HCT116 (cell line): ENCODE data around the gene MPP7. TPM values are rescaled to one million over a fixed set of nuclear protein-coding genes. Genes with fewer than 3 reads are reported as not detected.

Experiments
- ATAC-seq: fragments of 200-7000 bp; cut with Tn5 transposase; 2 replicates; pipeline ENCODE4 v1.9.1; 2020; ENCODE audit warnings: mild to moderate bottlenecking, moderate library complexity
- BruUV-seq: library from RNA; stranded (reverse); fragments of 400-500 nt; replicated peaks from 2 replicates; lab custom pipeline; 2021; lab: Mats Ljungman, UMichigan
- CTCF ChIA-PET: fragments of 300-600 bp; sonication (Branson Sonifier 250); formaldehyde crosslinking; loops from one replicate; lab custom pipeline; 2021; ENCODE audit warnings: antibody characterized with exemption; lab: Charles Lee
- POLR2A ChIA-PET: fragments of 300-600, 350-600 bp; sonication (Branson Sonifier 250); formaldehyde crosslinking; loops from one replicate; lab custom pipeline; 2021; ENCODE audit warnings: antibody characterized with exemption; lab: Charles Lee
- RAD21 ChIA-PET, 2 experiments: fragments of 300-600 bp; sonication (Branson Sonifier 250); formaldehyde crosslinking; loops; one replicate each; lab custom pipeline; 2023; ENCODE audit warnings: low total read pairs in 2 of 2; ENCODE audit not compliant: uncharacterized antibody in 2 of 2, unreplicated experiment in 2 of 2, low non-redundant PET in 1 of 2; lab: Charles Lee
- DNase-seq: peaks from one replicate; pipeline ENCODE4 v3.0.0-alpha.2; 2010; ENCODE audit warnings: low read depth, low spot score
- H2AFZ ChIP-seq: fragments of 200-600 bp; shearing (Covaris generic), sonication (generic); 2 replicates; pipeline ENCODE4 v1.6.1; 2017; ENCODE audit warnings: low read depth, mixed run types, mixed read lengths, antibody characterized with exemption, low read length; ENCODE audit not compliant: poor library complexity, severe bottlenecking
- H3K27ac ChIP-seq: 2 replicates; pipeline ENCODE4 v1.5.1; 2012; ENCODE audit warnings: low read depth, low read length
- H3K27me3 ChIP-seq: fragments of 200-600 bp; sonication (generic); 2 replicates; pipeline ENCODE4 v1.6.1; 2016; ENCODE audit warnings: mixed run types, low read length, mixed read lengths; ENCODE audit not compliant: insufficient read depth
- H3K36me3 ChIP-seq, 2 experiments: fragments of 200-500 bp in 1 of 2; fragments of 200-600 bp in 1 of 2; sonication (Bioruptor generic) in 1 of 2; sonication (generic) in 1 of 2; 2 replicates each; pipeline versions ENCODE4 v1.5.1 to v1.6.1; 2014 to 2016; ENCODE audit warnings: low read length in 2 of 2, inconsistent platforms in 1 of 2, mixed read lengths in 1 of 2, mixed run types in 1 of 2; ENCODE audit not compliant: insufficient read depth in 2 of 2, control insufficient read depth in 1 of 2
- H3K4me1 ChIP-seq, 2 experiments: fragments of 200-600 bp in 1 of 2; sonication (generic) in 1 of 2; 2 replicates each; pipeline versions ENCODE4 v1.5.1 to v1.6.1; 2012 to 2017; ENCODE audit warnings: low read length in 2 of 2, inconsistent platforms in 1 of 2, mild to moderate bottlenecking in 1 of 2, mixed read lengths in 1 of 2, mixed run types in 1 of 2, moderate library complexity in 1 of 2; ENCODE audit not compliant: insufficient read depth in 2 of 2, control insufficient read depth in 1 of 2
- H3K4me2 ChIP-seq: fragments of 200-600 bp; sonication (generic); 2 replicates; pipeline ENCODE4 v1.6.1; 2017; ENCODE audit warnings: mixed run types, low read length, mixed read lengths
- H3K4me3 ChIP-seq, 2 experiments: fragments of 200-600 bp in 1 of 2; sonication (generic) in 1 of 2; replicated peaks in 1 of 2; 2 replicates each; pipeline ENCODE4 v1.5.1; 2011 to 2016; ENCODE audit warnings: low read length in 2 of 2, control low read depth in 1 of 2, low read depth in 1 of 2, mild to moderate bottlenecking in 1 of 2, mixed read lengths in 1 of 2, mixed run types in 1 of 2
- H3K79me2 ChIP-seq: fragments of 200-600 bp; sonication (generic); 2 replicates; pipeline ENCODE4 v1.6.1; 2017; ENCODE audit warnings: mild to moderate bottlenecking, mixed run types, low read length, moderate library complexity, mixed read lengths; ENCODE audit not compliant: insufficient read depth
- H3K9ac ChIP-seq: fragments of 200-600 bp; sonication (generic); 2 replicates; pipeline ENCODE4 v1.6.1; 2016; ENCODE audit warnings: low read length, mixed read lengths
- H3K9me2 ChIP-seq: fragments of 200-600 bp; sonication (generic), shearing (Covaris generic); 2 replicates; pipeline ENCODE4 v1.6.1; 2017; ENCODE audit warnings: mixed run types, mild to moderate bottlenecking, moderate library complexity; ENCODE audit not compliant: insufficient read depth
- H3K9me3 ChIP-seq, 2 experiments: fragments of 200-500 bp in 1 of 2; fragments of 200-600 bp in 1 of 2; sonication (Bioruptor generic) in 1 of 2; sonication (generic) in 1 of 2; 2 replicates each; pipeline ENCODE4 v1.6.1; 2014 to 2017; ENCODE audit warnings: low read length in 2 of 2, mixed read lengths in 2 of 2, inconsistent platforms in 1 of 2, low read depth in 1 of 2, mild to moderate bottlenecking in 1 of 2, mixed run types in 1 of 2, moderate library complexity in 1 of 2; ENCODE audit not compliant: control insufficient read depth in 1 of 2, insufficient read depth in 1 of 2
- H4K20me1 ChIP-seq: fragments of 200-600 bp; sonication (generic), shearing (Covaris generic); 2 replicates; pipeline ENCODE4 v1.6.1; 2017; ENCODE audit warnings: mixed run types, mild to moderate bottlenecking, moderate library complexity; ENCODE audit not compliant: insufficient read depth
- ATF3 ChIP-seq: IDR thresholded peaks from 2 replicates; pipeline ENCODE4 v1.6.1; 2012
- ELF1 ChIP-seq: IDR thresholded peaks from 2 replicates; pipeline ENCODE4 v1.6.1; 2012; ENCODE audit warnings: low read depth, borderline replicate concordance
- EZH2 ChIP-seq: fragments of 200-600 bp; sonication (generic); IDR thresholded peaks from 2 replicates; pipeline ENCODE4 v1.6.1; 2017; ENCODE audit warnings: antibody characterized with exemption, mixed run types
- FOSL1 ChIP-seq: IDR thresholded peaks from 2 replicates; pipeline ENCODE4 v1.6.1; 2012; ENCODE audit warnings: low read depth
- MAX ChIP-seq: IDR thresholded peaks from 2 replicates; pipeline ENCODE4 v1.6.1; 2012
- POLR2A ChIP-seq: IDR thresholded peaks from 2 replicates; pipeline ENCODE4 v1.7.0; 2011; ENCODE audit warnings: borderline replicate concordance; ENCODE audit not compliant: insufficient read depth, insufficient read length; ENCODE audit errors: extremely low read depth
- RAD21 ChIP-seq: IDR thresholded peaks from 2 replicates; pipeline ENCODE4 v1.6.1; 2012; ENCODE audit warnings: low read depth, mild to moderate bottlenecking
- REST ChIP-seq: IDR thresholded peaks from 2 replicates; pipeline ENCODE4 v1.6.1; 2012; ENCODE audit warnings: low read depth
- SP1 ChIP-seq: IDR thresholded peaks from 2 replicates; pipeline ENCODE4 v1.6.1; 2012; ENCODE audit warnings: low read depth
- SRF ChIP-seq: IDR thresholded peaks from 2 replicates; pipeline ENCODE4 v1.6.1; 2012; ENCODE audit warnings: low read depth
- TCF7L2 ChIP-seq: IDR thresholded peaks from 2 replicates; pipeline ENCODE4 v1.7.0; 2011; ENCODE audit warnings: borderline replicate concordance, inconsistent platforms; ENCODE audit not compliant: insufficient read depth, insufficient read length; ENCODE audit errors: extremely low read depth
- ZFX ChIP-seq: fragments of 450-650 bp; IDR thresholded peaks from 2 replicates; pipeline ENCODE4 v1.6.1; 2017
- intact Hi-C: fragments of 100-400 bp; cut with micrococcal nuclease; formaldehyde crosslinking; loops from 2 replicates; pipeline ENCODE4 v1.10.0; 2022
- microRNA-seq: library from miRNA; unstranded; fragments of <30 nt; microRNA quantifications from one replicate; pipeline ENCODE4, GENCODE V29; 2016; ENCODE audit warnings: borderline number of aligned reads
- total RNA-seq: library from RNA; stranded (reverse); gene quantifications from one replicate; pipeline ENCODE4 v1.2.1, GENCODE V29; 2021; ENCODE audit not compliant: unreplicated experiment

MPP7 gene
- total RNA-seq, 1 experiment from 2014 or later: 64.5 TPM

GRCh38 chr10:28253169-28253785, 49.6 kb downstream of the MPP7 start:
- H2AFZ ChIP-seq: no peak overlapping the region
- ChIA-PET RAD21 (no interaction called here), CTCF (interaction anchor here (0.7 to 3.4 kb wide), 4 partner anchors 14 to 140 kb away, joined by 3 to 60 read pairs (median 8); partner anchors contain the start of gene MPP7), POLR2A (interaction anchor here (1.1 to 1.4 kb wide), 2 partner anchors 50 to 140 kb away, joined by 3 to 5 read pairs; partner anchors contain the start of gene MPP7)
- no peaks in the 10 kb centered on the region for H3K9me2 ChIP-seq
- no peaks in the 10 kb centered on the region for H3K27me3 ChIP-seq
- H3K9ac ChIP-seq: peak overlapping the region; percentile 52; the same call in 1 of the 2 replicates
- no peak for DNase-seq
- H3K79me2 ChIP-seq: 0 out of 2 replicates have a peak, but pooled peaks cover 12% of the 10 kb centered on the region
- peaks cover 59 to 84% of the 10 kb centered on the region in 2 experiments for H3K4me1 ChIP-seq
- H3K4me2 ChIP-seq: peak overlapping the region; percentile 67
- intact Hi-C loops: loop anchor here (5.0 kb wide), 1 partner anchor 49 kb away; the partner anchor contains the start of gene MPP7
- no peak overlapping the region for H3K4me3 ChIP-seq
- H4K20me1 ChIP-seq: no peaks in the 10 kb centered on the region
- BruUV-seq: no TSS peak
- ATAC-seq: no peak
- TF ChIP-seq ATF3: no peak
- TF ChIP-seq FOSL1: no peak
- TF ChIP-seq SRF: no peak
- TF ChIP-seq ZFX: no peak
- TF ChIP-seq REST: no peak
- TF ChIP-seq MAX: no peak
- TF ChIP-seq ELF1: no peak
- no peak for TF ChIP-seq SP1
- TF ChIP-seq EZH2: no peak
- no peak for TF ChIP-seq POLR2A
- TF ChIP-seq TCF7L2: no peak
- no peak for TF ChIP-seq RAD21
- H3K36me3 ChIP-seq: no peaks in the 10 kb centered on the region
- H3K27ac ChIP-seq: peak overlapping the region; percentile 99
- H3K9me3 ChIP-seq: no peaks in the 10 kb centered on the region

Small RNA genes within 50 kb of the gene (microRNA-seq; reads per million reads assigned to microRNA genes)
- gene MIR8086: not detected

Other genes with a start within 250 kb of the MPP7 start
- gene WAC, start 230.1 kb upstream of the MPP7 start, total RNA-seq: 117 TPM